HG02571 (cell line): ENCODE data around the gene FAF1.

ENCODE experiments used
- ATAC-seq: cut with Tn5 transposase; IDR thresholded peaks from one replicate; pipeline ENCODE4 v1.9.1; 2021; ENCODE audit warnings: mild to moderate bottlenecking, moderate library complexity; ENCODE audit not compliant: unreplicated experiment

FAF1 gene

DNA sequence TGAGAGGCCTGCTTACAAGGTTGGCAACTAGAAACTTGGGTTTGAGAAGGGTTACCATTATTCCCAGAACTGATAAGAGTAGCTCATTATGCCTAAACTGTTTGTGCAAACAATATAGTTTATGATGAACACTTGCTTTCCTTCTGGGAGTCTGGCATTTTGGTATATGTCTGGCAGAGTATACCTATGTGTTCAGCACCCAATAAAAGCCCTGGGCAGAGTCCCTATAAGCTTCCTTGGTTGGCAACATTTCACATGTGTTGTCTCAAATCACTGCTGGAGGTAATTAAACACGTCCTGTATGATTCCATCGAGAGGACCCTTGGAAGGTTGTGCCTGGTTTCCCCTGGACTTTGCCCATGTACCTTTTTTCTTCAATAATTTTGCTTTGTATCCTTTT, 497.1 kb downstream of the FAF1 start:
- no peak for ATAC-seq

DNA sequence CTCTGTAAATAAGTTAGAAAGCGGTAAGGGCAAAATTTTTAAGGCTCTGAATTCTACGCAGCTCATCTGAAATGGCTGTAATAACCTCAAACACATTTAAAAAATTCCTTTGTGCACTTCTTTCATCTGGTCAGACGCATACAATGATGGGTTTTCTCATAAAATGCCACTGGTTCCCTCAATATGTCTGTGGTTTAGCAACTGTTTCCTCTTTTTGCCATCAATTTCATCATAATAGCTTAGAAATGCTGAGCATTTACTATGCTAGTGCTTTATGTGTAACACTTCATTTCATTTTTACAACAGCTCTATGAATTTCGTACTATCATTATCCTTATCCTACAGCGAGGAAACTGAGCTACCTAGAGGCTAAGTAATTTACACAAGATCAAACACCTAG, 501.6 kb downstream of the FAF1 start:
- ATAC-seq: no peak

DNA sequence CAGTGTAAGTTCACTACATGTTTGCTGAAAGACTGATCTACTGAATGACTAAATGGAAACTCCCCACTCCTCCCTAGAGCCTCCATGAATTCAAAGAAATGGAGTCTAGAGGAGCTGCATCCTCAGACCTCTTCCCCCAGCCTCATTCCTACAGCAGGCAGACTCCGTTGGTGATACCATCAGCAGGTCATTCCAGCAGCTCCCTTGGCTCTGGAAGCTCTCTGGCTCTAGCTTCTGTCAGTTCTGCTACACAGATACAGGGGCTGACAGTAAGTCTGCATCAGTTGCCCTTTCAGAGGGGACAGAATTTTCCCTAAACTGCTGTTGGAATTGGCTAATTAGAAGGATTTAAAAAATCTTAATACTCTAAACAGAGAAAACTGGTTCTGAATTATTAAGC, 505.2 kb downstream of the FAF1 start:
- no peak for ATAC-seq

DNA sequence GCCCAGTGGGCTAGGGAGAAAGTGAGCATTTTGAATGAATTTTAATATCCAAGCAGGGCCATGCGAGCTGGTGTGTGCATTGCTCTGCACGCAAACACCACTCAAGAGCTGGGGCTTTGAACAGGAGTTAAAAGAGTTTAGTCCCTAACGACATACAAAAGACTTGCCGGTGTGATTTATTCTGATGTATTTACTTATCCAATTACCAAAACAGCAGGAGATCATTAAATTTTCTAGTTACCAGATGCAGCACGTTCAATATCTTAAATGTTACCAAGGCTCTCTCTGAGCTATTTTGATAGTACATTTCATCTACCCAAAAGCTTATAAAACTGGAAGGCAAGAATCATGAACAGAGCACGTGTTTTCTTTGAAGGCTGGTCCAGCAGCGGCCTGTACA, 506.8 kb downstream of the FAF1 start:
- no peak for ATAC-seq

DNA sequence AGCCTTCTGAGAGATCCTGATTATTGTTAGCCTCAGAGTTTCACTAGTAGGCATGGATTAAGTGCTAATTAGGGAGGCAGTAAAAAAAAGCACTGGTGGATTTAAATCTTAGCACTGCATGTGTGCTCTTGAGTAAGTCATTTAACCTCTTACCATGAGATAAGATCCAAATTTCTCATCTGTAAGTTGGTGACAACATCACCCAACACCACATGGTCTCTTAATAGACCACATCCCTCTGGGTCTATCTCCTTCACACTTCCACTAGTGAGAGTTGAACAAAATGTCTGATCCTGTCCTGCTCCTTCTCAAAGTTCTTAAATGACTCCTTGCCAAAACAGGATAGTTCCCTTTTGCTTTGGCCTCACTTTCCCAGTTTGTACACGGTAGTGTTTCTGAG, 507.4 kb downstream of the FAF1 start:
- ATAC-seq: no peak

DNA sequence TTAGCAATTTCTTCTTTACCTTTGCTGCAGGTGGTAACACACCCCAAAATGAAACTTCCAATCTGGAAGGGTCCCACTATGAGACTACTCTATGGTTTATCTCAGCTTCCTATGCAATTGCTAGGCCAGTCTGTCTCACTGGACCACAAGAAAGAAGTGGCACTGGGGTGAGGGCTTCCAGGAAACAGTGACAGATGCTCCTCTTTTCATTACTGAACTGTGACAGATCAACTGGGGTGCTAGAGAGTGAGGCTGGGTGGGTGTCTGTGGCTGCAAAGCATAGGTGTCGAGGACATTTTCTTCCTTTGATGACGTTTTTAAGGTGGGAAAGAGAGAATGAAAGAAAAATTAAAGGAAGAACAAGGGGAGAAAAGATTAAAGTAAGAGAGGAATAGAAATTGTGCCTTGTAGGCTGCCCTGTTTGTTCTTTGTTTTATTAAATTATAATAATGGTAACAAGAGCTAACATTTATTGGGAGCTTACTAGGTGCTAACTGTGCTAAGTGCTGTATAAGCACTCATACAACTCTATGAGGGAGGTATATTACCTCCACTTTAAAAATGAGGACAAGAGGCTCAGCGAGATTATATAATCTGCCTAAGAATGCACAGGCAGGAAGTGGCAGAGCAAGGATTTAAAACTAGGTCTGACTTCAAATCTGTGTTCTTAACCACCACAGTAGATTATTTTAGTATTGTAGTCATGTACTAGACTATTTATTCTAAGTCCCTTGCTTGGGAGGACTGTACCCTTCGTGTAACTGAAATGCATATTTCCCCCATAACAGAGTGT, 509.0 kb downstream of the FAF1 start:
- no peak for ATAC-seq

DNA sequence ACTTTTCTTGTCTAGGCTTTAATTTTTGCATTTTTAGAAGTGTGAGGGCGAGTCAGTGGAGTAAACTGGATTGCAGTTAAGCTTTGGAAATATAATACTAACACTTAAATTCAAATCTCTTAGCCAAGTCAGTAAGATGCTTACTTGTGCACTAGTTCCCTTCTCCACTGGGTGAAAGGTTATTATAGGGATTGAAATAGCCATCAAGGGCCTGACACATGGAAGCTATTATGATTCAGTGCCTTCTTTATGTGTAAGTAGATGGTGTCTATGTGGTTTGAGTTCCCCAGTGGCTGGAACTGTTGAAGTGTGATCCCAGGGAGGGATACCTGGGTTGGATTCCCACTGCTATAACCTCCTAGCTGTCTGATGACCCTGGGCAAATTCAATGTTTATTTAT, 512.1 kb downstream of the FAF1 start:
- ATAC-seq: no peak

DNA sequence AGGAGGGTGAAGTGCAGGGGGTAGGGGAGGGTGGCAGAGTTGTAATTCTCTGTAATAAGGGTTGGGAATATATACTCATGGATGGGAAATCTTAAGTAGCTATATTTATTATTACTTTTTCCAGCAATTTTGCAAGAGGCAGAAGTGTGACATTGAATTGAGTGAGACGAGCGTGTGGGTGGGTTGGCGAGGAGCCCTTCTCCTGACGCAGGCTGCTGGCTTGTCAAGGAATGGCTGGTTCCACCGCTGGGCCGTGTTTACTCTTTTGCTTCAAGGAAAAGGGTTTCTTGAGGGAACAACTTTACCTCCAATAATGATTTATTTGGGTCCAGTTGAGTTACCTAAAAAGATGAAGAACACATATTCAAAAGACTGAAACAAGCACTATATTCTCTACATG, 518.9 kb downstream of the FAF1 start:
- no peak for ATAC-seq

DNA sequence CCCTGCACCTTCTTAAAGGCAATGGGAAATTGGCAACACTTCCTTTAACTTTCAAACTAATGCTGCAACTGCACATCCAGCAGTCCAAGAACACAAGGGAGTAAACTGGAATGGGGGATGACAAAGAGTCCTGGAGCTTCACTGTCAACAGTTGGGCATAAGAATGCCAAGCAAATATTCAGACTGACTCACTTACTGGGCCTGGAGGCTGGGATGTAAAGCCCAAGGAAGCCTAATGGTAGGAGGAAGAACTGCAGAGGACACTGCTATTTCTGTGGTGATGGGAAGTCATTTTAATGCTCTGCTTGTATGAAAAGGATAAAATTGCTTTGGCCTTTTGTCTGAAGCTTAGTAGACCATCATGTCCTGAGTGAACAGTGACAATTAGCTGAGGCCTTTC, 521.1 kb downstream of the FAF1 start:
- ATAC-seq: no peak

DNA sequence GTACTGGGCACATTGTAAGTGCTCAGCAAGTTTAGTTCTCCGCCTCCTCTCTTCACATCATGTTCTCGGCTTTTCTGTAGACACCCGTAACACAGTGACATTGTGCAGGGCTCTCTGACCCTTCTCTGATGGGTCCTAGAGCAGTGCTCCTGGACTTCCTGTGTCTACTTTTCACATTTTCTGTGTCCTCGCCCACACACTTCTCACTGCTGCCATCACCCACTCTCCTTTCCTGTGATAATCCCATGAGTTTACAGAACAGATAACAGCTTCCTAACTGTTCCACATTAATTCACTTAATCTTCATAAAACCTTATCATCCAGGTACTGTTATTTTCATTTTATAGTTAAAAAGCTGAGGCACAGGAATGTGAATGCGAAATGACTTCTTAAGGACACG, 523.6 kb downstream of the FAF1 start:
- no peak for ATAC-seq

DNA sequence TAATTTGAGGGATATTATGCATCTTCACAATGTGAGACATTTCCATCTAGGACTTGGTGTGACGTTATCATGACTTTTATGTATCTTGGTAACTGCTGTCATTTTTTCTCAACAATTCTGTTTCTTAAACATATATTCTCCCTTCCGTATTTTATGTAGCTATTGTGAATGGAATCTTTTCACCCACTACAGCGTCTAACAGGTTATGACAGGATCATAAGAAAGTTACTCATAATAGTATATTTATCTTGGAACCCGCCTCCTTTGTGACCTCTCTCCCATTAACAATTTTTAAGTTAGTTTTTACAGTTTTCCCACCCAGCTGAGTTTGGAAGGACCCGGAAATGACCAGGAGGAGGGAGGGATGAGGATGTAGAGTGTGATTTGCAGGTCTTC, 530.1 kb downstream of the FAF1 start:
- no peak for ATAC-seq

DNA sequence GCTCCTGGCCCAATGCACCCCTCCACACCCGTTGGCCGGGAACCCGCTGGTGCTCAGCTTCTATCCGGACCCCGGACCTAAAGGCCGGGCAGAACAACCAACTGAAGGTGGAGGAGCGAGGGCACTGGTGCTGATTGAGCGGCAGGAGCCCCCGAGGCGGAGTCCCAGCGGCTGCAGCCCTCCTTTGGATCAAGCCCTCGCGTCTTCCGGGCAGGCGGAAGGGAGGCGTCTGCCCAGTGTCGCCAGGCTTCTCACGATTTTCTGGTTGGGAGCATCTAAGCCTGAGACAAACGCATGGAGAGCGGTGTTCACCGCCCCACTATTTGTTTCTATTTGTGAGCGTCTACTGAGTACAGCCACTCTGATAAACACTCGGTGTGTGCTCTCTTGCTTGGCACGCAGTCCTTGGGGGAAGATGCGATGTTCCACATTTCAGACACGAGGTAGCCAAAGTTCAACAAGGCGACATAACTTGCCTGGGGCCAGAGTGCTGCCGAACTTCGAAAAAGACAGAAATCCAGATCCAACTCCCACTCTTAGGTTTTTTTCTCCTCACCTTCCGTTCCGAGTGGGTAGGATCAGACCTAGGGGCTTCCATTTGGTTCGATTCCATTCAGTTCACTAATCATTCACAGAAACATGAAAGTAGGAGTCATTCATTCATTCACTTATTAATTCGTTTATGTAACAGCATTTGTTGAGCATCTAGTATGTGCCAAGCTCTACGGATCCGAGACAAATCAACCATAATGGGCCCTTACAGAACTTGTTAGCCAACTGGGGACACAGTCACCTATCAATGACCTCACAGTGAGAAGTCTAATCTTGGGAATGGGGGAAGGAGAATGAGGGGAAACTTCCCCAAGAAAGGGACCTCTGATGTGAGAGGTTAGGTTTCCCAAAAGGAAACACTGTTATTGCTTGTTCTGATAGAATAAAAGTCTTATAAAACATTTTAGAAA, 532.0 kb downstream of the FAF1 start:
- no peak for ATAC-seq

DNA sequence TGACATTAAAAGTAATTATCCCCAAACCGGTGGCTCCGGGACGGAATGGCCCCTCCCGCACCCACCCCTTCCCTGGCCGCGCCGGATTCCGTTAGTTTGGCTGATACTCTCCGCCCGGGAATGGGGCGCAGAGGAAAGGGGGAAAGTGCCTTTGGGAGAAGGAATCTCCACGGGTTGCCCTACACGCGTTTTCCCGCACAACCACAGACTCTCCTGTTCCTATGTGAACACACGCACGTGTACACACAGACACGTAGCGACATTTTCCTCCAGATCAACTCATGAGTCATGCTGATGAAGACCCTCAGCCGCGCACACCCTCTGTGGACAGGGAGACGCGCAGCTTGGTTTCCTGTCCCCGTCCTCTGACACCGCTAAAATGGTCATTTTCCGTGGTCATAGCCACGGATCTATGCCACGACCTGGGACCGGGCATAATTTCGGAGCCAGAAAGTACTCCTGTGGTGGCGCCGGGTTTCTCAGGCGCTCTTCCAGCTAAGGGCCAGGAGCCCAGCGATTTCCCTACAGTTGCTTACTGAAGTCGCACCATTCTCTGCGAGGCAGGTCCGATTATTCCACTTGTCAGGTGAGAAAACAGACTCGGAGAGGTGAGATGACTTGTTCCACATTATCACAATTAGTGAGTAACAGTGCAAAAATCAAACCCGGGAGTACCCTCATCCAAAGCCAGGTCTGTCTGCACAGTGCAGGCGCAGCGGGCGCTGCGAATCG, 532.8 kb downstream of the FAF1 start:
- ATAC-seq: no peak

DNA sequence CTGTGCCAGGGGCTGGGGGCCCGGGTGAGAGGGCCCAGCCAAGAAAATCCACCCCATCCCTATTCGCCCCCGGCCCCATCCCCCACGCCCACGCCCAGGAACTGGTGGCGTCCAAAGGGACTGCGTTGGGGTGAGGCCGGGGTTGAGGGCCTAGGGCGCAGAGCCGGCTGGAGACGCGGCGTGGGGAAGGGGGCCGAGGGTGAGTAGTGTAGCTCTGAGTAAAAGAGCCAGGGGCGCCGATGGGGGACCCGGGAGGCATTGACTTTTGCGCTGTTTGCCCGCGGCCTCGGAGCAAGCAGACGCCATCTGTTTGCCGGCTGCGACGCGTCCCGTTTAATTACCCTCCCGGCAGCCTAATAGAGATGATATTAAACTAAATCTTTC, 533.4 kb downstream of the FAF1 start:
- ATAC-seq: no peak

DNA sequence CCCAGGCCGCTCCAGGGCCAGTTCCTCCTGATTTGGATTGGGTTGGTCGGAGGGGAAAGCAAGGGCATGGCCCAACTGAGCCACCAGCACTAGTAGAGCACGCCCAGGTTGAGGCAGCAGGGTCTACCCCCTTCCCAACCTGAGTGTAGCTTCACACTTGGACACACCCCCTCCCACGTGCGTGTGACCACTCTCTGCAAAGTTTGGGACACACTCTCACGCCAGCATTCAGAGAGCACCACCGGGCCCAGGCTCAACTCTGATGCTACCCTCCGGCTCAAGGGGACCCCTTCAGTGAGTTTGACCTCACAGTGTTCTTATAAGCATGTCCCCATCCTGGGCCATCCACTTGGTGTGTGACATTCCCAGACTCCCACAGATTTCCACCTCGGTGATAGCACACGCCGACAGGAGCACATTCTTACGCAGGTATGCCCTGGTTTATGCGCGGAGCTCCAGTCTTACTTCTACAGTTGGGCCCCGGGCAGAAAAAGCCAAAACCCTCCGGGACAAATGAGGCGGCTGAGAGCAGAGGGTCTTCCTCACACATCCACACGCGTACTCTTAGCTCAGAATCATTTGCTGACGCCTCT, 533.9 kb downstream of the FAF1 start:
- ATAC-seq: no peak

DNA sequence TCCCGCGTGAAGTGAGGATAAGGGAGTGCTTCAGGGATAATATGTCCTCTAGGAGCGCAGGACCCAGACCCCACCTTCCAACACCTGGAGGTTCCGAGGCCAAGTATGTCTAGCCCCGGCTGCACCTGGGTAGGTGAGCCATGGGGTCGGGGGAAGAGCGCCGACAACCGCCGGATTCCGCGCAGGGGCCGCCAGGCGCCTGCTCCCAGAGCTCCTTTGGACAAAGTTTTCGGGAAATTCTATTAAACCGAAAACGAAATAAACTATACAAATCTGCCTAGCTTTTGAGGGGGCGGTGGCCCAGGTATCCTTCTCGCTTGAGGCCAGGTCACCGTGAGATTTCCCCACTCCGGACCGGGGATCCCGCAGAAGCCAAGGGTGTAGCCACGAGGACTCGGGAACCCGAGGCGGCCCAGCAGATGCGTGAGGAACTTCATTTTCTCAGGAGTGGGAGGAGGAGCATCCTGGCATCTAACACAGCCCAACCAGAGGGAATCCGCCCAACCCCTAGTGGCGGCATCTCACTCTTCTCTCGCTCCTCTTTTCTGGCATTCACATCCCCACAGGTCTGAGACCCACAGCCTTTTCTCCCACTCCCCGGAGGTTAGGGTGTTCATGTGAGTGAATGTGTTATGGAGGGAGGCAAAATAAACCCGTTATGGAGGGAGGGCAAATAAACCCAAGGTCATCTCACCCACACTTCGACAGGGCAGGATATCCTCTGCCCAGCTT, 534.5 kb downstream of the FAF1 start:
- ATAC-seq: no peak

DNA sequence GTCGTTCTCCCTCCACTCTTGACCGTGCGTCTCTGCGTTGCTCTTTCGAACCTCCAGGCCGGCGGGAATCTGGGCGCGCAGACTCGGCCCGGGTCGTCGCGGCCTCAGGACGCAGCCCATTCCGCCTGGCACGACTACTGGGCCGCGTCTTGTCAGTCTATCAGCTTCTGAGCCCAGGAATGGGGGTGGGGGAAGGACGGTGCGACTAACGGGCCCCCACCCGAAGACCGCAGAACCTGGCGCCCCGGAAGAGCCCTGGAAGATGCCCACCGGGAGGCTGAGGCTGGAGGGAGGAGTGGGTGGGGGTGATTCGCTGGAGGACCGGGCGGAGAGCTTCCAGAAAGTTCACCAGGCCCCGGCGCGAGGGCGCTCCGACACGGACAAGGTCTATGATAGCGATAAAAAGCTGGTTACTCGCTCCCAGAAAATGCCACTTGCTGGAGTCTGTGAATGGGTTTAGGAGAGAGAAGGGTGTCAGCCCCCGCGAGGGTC, 535.1 kb downstream of the FAF1 start:
- no peak for ATAC-seq

DNA sequence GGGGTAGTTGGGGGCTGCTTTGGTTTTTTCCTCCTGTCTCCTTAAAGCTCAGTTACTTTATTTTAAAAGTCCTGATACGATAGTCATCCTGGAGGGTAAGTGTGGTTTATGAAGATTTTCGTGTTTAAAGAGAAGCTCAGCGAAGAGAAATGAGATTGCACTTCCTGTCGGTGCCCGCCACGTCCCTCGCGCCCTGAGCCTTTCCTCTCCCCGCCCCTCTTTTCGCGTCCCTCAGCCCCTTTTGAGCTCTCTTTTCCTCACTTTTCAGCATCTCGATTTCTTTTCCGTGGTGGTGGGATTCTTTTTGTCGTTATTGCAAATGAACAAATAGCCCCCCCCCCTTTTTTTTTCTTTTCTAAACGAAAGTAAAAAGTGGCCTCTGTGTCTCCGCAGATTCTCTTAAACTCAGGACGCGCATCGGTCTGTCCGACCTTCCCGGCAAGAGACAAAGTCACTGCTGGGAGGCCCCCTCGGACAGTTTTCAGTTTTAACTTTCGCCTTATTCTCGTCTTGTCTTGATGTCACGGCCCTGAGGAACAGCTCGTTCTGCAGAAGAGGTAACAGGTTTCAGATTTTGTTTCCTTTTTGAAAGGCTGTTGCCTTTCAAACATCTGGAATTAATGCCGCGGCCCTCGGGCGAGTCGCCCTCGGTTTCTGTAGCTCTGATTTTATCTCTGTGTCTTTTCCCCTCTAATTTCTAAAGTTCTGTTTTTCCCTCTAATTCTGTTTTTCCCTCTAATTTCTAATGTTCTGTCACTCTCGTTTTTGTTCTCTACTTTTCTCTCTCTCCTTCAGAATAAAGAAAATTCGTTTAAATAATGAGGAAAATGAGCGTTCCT, 535.8 kb downstream of the FAF1 start:
- ATAC-seq: no peak

DNA sequence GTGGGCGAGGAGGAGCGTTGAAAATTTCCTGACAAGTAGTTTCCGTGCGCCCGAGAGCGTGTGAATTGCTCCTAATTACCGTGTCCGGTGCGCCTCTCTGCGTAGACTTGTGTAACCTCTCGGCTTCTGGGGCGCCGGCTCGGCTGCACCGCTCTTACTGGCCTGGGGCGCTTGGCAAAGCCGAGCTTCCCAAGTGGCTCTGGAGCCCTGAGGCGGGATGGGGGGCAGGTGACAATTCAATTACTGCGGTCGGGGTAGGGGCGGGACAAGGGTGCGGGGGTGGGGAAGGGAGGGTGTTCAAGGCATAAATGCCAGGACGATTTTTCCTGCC, 536.4 kb downstream of the FAF1 start:
- ATAC-seq: no peak
